HG02759 (cell line): ENCODE results near the gene KNOP1.
"Not testable (repeated sequence)": the region's sequence is repeated elsewhere in the genome, so short reads cannot be mapped to it uniquely, and the experiment has no call there.

Experiments
- ATAC-seq: cut with Tn5 transposase; IDR thresholded peaks from one replicate; pipeline ENCODE4 v1.9.1; 2021; ENCODE audit warnings: mild to moderate bottlenecking, moderate library complexity; ENCODE audit not compliant: unreplicated experiment

Gene KNOP1

DNA sequence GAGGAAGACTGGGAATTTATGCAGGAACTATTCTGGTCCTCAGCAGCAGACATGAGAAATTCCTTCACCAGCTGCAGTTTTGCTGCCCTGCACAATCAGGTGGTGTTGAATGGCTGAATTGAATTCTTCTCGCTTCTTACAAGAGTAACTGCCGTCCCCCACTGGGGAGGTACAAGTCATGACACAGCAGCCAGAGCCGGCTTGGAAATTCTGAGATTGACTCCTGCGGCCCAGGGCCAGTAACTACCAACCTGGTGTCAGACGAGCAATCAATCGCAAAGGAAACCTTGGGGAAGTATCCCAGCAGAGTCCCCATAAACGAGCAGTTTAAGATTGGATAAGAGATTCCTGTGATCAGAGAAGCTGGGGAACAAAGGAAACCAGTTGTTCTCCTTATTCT lies 30.7 kb downstream of the KNOP1 start:
- no peak for ATAC-seq

DNA sequence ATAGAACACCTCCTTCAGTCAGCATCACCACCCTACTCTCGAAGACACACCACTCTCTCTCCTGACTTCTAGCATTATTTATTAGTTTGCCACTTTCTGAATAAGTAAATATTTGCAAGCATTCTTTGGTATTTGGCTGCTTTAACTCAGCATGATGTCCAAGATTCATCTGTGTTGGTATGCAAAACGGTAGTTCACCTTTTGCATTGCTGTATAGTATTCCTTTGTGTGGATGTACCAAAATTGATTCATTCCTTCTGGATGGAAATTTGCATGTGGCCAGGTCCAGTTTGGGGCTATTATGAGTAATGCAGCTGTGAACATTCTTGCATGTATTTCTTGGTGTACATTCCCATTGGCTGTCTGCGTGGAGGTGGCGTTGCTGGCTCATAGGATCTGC lies 32.9 kb downstream of the KNOP1 start:
- no peak for ATAC-seq

DNA sequence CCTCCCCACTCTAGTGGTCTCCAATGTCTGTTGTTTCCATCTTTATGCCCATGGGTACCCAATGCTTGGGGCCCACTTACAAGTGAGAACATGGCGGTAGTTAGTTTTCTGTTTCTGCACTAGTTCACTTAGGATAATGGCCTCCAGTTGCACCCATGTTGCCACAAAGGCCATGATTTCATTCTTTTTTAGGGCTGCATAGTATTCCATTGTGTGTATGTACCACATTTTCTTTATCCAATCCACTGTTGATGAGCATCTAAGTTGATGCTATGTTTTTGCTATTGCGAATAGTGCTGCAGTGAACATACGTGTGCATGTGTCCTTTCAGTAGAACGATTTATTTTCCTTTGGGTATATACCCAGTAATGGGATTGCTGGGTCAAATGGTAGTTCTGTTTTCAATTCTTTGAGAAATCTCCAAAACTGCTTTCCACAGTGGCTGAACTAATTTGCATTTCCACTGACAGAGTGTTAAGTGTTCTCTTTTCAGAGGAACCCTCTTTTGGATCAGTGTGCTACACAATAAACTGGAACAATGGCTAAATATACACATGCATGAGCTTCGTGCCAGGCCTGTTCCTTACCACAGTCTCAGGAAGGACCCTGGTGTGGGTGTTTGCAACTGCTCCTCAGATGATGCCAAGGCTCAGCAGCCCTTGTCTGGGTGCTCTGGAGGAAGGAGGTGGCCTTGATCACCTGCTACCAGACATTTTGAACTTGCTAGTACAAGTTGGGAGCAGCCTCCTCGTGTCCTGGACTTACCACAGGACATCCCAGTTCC lies 34.4 kb downstream of the KNOP1 start:
- no peak for ATAC-seq

DNA sequence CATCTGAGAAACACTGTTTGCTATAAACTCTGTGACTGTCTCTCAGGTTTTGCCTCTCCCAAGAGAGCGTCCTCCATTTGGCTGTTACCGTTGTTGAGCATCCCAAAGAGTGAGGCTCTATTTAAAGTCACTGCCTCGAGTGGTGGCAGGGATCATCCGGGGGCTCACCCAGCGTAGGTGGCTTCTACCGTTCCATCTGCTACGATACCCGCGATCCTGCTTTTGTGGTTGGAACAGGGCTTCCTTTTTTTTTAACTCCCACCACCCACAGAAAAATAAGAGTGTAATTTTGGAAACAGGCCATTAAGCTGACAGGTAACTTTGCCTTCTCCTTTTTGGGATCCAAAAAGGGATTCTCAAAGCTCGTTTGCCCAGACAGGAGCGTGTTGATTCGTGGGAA lies 36.4 kb downstream of the KNOP1 start:
- no peak for ATAC-seq

DNA sequence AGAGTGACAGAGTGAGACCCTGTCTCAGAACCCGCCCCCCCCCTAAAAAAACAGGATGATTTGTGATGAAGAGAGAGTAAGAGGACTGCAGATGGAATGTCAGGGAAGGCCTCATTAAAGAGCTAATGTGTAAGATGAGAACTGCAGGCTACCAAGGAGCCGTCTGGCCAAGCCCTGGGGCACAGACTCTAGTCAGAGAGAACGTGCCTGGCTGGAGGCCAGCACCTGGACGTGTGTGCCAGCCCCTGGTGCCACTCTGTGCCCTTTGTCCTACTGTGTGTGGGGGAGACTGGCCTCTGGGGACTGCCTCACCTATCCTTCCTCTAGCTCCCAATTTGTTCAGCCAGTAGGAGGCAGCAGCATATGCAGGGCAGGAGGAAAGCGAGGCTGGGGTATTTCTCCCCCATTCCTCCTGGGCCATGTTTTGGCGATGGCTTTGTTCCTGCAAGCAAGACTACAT lies 37.1 kb downstream of the KNOP1 start:
- ATAC-seq = no peak

DNA sequence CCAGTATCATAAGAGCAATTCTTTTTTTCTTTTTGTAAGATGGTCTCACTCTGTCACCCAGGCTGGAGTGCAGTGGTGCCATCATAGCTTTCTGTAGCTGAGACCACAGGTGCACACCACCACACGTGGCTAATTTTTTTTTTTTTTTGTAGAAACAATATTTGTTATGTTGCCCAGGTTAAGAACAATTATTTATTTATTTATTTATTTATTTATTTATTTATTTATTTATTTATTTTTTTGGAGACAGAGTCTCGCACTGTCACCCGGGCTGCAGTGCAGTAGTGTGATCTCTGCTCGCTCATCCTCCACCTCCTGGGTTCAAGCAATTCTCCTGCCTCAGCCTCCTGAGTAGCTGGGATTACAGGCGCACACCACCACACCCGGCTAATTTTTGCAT lies 38.7 kb downstream of the KNOP1 start:
- not testable (repeated sequence) for ATAC-seq

DNA sequence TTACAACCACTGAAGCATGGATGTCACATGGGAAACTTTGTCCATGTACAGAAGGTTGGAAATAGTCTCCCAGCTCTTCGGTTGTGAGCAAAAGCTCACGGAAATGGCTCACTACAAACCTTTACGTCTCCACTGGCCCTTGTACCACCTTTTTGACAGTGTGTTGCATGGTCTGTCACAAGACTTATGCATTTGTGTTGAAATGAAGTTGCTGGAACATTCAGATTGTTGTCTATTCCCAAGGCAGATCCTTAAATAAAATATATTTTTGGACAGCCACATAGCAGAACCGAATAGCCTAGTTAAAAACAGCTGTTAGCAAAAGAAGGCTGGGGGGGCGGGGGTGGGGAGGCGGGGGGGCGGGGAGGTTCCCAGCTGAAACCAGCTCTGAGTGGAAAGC lies 39.2 kb downstream of the KNOP1 start:
- ATAC-seq = no peak

DNA sequence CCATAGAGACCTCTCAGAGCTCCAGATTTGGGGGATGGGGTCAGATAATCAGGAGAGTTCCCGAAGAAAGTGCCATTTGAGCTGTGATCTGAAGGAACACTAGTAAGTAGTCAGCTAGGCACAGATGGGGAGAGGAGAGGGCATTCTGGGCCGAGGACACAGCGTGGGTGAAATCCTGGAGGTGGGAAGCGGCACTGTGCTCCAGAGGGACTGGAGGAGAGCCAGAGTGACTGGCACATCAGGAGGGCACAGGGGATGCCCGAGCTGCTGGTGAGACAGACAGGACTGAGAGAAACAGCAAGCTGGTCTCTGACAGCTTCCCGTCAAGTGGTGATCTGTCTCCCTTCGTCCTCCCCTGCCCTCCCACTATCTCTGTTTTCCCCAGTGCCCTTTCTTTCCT lies 40.6 kb downstream of the KNOP1 start:
- ATAC-seq = no peak

DNA sequence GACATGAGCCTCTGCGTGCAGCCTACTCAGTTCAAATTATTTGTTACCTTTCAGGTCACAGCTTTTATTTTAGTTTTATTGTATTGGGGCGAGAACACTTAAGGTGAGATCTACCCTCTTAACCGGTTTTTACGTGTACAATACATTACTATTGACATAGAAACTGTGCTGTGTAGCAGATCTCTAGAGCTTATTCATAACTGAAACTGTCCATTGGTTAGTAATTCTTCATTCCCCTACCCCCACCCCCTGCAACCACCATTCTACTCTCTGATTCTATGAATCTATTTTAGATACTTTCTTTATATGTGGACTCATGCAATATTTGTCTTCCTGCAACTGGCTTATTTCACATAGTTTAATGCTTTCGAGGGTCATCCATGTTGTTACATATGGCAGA lies 43.5 kb downstream of the KNOP1 start:
- ATAC-seq = no peak

DNA sequence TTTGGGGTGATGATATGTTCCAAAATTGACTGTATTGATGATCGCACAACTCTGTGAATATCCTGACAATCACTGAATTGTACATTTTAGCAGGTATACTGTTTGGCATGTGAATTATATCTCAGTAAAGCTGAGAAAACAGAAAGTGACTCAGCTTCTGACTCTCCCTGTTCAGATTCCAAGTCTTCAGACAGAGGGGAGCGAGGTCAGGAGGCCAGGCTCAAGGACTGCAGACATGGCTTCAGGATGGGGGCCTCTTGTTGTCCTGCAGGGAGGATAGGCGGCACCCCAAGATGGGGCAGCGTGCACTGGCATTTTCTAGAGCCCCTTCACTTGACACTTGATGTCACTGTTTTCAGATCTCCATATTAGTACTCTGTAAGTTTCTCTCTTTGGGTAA lies 45.6 kb downstream of the KNOP1 start:
- ATAC-seq = no peak

DNA sequence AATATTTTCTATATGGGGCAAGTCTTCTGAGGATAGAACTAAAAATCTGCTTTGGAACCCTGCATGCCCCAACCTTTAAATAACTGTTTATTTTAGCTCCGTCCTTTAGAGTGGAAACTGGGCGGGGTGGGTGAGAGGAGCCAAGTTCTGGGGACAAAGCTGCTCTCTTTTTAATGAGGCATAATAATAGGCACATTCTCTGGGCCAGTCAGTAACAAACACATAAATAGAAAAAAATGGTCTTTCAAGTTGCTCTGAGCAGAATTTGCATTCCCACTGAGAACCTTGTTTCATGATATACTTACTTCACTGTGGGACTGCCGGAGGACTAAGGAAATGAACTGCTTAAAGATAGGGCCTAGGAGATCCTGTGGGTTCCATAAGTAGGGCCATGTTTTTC lies 51.5 kb downstream of the KNOP1 start:
- ATAC-seq = no peak

DNA sequence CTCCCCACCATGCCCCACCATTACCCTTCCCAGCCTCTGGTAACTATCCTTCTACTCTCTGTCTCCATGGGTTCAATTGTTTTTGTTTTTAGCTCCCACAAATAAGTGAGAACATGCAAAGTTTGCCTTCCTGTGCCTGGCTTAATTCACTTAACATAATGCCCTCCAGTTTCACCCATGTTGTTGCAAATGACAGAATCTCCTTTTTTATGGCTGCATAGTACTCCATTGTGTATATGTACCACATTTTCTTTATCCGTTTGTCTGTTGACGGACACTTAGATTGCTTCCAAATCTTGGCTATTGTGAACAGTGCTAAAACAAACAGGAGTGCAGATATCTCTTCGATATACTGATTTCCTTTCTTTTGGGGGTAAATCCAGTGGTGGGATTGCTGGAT lies 52.7 kb downstream of the KNOP1 start:
- ATAC-seq = not testable (repeated sequence)

DNA sequence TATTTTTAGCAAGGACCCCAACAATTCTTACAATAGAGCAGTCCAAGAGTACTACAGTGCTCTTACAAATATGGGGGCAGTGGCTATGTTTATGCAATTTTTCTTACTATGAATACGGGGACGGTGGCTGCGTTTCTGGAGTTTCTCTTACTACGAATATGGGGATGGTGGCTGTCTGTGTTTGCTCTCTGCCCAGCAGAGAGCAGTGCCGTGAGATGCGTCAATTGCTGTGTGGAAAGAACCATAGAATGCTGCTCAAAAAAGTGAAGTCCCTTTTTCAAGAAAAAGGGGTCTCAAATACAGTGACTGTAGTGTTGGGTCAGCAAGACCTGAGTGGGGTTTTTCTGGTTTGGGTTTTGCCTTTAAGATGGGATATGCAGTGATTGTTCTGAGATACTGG lies 53.9 kb downstream of the KNOP1 start:
- ATAC-seq = no peak

DNA sequence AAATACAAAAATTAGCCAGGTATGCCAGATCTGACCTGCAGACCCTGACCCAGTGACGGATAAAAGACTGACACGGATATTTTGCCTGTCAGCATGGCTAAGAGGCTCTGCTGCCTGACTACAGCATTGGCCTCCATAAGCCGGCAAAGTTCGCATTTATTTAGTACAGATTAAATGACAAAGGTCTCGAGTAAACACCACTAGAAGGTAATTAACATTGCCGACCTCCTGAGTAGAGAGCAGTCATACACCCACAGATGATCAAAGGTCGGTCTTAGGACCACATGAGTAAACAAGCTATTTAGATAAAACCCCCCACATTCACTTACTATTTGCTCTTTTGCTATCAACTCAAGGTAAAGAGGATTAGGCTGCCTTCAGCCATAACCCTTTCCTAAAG lies 55.7 kb downstream of the KNOP1 start:
- no peak for ATAC-seq

DNA sequence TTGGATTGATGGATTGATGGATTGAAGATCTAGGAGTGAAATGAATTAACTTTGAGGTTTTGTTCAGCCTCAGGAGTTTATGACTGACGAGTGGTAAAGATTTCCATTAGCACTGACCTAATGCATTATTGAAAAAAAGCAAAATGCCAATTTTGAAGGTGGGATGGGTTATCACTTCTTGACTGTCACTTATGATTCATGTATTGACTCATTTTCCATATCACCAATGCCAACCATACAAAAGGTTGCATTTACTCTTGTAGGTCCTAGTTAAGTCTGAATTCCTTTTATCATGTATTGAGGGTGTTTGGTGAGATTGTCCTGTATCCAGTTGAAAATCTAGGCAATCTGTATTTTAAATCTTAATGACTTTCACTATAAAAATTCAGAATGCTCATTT lies 57.6 kb downstream of the KNOP1 start:
- ATAC-seq = no peak

DNA sequence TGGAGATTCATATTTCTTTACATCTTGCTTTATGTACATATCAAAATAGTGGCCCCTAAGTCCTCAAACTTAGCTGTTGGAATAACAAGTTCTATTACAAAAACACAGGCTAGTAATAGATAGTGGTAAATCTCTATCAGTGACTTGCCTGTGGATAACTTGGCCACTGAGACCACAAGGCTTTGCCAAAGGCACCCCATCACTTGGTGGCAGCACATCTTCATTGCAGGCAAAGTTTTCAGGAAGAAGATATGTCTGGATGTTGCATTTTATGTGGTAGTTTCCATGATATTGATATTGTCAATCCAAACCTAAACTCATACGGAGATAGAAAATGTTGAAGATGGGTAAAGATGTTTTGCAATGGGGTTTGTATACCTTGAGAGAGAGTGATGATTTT lies 58.5 kb downstream of the KNOP1 start:
- no peak for ATAC-seq

DNA sequence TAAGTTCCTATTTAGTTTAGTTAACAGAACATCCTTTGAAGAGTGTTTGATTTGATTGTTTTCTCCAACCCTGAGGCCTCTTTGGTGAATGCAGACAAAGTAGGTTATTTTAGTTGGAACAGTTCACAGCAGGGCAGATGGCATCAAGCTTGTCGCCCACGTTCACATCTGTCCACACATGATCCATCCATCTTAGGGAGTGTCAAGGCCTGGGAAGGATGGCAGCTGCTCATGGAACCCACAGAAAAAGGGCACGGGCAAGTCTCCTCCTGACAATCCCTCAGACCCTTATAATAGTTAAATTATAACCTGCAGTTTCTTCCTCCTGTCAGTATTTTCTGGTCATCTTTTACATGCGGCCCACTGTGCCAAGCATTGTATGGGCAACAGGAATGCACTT lies 60.2 kb downstream of the KNOP1 start:
- ATAC-seq = no peak

DNA sequence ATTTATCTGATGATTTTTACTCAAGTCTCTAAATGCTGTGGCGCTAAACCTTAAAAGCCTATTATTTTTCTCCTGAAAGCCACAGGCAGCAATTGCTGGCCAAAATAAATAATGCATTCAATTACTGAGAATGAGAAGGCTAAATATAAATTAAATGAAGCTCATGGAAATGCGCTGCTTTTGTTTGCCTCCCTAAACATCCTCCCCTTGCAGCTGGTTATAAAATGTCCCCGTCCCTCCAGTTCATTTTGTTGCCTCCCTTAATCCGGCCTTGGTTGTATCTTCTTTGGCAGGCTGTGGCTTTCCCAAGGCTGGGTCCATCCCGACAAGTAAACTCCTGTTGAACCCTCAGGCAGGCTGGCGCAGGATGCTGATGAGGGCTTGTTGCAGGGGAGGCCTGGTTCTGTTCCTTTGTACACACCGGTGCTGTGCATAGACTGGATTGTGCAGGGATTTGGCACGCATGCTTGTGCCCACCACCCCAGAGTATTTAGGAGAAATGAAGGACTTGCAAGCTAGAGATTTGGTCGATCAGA lies 62.7 kb downstream of the KNOP1 start:
- no peak for ATAC-seq

DNA sequence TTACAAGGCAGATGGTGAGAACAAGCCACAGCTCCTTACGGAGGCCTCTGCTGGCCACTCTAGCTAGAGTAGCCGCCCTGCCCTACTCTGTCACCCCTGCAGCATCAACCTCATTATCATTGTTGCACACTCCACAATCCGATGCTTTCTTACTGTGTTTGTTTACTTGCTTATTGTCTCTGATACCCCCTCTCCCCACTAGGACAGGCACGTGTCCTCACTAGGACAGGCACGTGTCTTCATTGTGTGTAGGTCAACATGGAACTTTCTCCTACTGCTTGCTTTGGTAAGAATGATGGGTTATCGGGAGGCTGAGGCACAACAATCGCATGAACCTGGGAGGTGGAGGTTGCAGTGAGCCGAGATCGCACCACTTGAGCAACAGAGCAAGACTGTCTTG lies 63.9 kb downstream of the KNOP1 start:
- ATAC-seq = no peak
